GM12801 (cell line): ENCODE measurements around the gene ADAM29.

ENCODE experiments used
- CTCF ChIP-seq: IDR thresholded peaks from one replicate; pipeline ENCODE4 v1.5.1; 2011; ENCODE audit warnings: control low read depth; ENCODE audit not compliant: insufficient read length; ENCODE audit errors: extremely low read depth

The ADAM29 gene

GRCh38 chr4:175017751-175018150 is 99.6 kb downstream of the ADAM29 start:
- TF ChIP-seq CTCF: no peak
